Measurements from ENCODE around the gene TMEM138.

Gene TMEM138

DNA sequence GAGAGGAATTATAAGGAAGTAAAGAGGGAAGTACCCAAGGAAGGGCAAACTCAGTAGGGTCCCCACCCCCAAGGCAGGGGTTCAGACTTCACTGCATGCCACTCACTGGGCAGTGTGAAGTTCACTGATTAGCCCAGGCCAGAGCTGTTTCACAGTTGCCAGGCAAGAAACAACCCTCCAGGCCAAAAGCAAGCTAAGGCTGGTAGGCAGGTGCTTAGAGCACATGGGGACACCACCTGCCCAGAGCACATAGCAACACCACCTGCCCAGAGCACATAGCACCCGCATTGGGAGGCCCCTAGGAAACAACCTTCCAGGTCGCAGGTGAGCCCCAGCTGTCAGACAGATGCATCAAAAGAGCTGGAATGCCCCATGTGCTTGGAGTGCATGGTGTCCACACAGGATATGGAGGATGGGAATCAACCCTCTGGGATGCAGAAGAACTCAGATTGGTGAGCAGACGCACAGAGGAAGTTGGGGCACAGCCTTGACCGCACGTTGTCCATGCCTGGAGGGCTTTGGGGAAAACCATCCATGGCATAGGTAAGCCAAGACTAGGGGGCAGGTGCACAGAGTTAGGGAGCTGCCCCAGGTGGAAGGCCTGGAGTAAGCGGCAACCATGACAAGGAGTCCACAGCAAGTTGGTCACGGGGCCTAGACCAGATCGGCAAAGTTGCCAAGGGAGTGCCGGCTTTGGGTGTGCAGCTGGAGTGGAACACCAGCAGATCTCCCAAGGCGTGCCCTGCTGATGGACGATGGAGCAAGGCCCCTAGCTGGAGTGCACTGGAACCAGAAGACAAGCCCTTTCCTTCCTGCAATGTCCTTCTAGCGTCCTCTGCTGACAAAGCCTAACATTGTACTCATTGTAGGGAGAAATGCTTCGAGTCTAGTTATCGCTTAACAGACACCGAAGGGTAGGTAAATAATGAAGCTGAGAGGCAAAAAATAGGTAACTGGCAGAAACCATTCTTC is 22.4 kb downstream of the TMEM138 start:
- H3K27ac ChIP-seq: no peak overlapping the region
- TF ChIP-seq CTCF (conservative IDR thresholded peaks at IDR 0.05): no peak
- no peak for TF ChIP-seq ZFX (IDR thresholded peaks at IDR 0.05)

DNA sequence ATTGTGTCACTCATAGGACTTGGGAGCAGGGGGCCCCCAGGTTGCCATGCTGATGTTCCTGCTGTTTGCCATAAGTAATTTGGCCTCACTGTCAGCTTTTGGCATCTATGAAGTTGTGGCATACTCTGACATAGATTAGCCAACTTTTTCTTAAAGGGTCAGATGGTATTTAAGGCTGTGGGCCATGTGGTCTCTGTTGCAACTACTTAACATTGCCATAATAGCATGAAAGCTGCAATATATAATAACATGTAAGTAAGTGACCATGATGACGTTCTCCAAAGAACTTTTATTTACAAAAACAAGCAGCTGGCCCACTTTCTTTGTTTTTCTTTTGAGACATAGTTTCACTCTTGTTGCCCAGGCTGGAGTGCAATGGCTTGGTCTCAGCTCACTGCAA is 28.0 kb downstream of the TMEM138 start:
- no peak for TF ChIP-seq ZFX (IDR thresholded peaks at IDR 0.05)
- H3K27ac ChIP-seq: no peak overlapping the region

DNA sequence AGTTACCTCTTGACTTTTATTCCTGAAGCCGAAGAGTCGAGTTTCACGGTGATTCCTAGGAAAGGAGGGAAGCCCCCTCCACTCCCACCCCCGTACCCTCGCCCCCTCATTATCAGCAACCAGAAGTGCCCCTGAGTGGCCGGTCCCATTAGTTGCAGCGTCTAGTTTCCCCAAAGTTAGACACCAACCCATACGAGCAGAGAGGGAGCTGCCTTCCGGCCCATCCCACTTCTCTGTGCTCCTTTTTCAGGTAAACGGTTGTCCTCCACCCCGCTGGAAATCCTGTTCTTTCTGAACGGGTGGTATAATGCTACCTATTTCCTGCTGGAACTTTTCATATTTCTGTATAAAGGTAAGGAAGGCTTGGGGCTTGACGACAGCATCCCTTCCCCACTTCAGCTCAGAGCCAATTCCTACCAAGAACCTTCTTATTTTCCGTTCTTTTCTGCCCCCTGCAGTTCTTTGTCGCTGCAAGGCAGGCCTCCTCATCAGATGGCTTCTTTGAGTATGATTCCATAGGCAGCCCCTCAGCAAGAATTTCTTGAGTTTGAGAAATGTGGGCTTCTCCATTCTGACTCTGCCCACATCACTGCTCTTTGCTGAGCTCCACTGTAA is 30.9 kb downstream of the TMEM138 start:
- H3K27ac ChIP-seq: peak overlapping the region; percentile 74
- TF ChIP-seq ZFX (IDR thresholded peaks at IDR 0.05): no peak
- TF ChIP-seq CTCF (conservative IDR thresholded peaks at IDR 0.05): peak; percentile 34

GRCh38 chr11:61401173-61401572 is 39.0 kb downstream of the TMEM138 start:
- H3K27ac ChIP-seq: no peak overlapping the region
- TF ChIP-seq CTCF (conservative IDR thresholded peaks at IDR 0.05): no peak
- TF ChIP-seq ZFX (IDR thresholded peaks at IDR 0.05): no peak

GRCh38 chr11:61401573-61401972 is 39.4 kb downstream of the TMEM138 start:
- H3K27ac ChIP-seq: no peak overlapping the region
- no peak for TF ChIP-seq ZFX (IDR thresholded peaks at IDR 0.05)
- TF ChIP-seq CTCF (conservative IDR thresholded peaks at IDR 0.05): no peak

DNA sequence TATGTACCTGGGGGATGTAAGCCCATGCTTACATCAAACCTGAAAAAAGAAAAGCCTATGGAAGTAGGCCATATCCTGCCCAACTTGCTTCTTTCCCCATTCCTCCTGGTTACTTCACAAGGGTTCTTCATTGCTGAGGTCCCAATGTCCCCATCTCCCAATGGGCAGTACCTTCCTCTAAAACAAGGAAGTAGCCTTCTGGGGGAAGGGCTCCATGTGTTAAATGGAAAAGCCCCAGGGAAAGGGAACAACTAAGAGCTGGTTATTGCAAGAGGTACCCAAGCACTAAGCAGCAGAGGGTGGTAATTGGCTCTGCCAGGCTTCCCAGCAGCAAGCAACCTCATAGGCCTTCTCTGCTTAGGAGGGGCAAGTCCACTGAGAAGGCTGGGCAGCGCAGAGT is 41.5 kb downstream of the TMEM138 start:
- H3K27ac ChIP-seq: no peak overlapping the region
- TF ChIP-seq ZFX (IDR thresholded peaks at IDR 0.05) (no peak), CTCF (conservative IDR thresholded peaks at IDR 0.05) (no peak)

DNA sequence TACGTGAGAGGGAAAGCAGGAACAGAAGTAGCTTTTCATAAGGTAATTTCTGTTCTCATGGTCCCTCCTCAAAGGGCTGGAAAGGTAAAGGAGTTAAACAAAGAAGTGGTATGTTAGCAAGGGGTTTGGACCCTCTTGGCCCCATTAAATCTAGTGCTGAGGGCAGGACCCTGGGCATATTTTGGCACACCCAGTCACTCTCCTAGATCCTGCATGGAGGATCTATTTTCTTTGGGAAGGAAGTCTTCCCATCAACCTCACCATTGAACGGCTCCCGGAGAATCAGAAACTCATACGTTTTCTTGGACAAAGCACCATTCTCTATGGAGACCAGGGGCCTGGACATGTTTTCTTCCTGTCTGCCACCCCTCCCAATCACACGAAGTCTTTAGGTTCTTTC is 41.9 kb downstream of the TMEM138 start:
- no peak for TF ChIP-seq CTCF (conservative IDR thresholded peaks at IDR 0.05)
- no peak overlapping the region for H3K27ac ChIP-seq
